ENCODE measurements around the gene GUCD1.

Gene GUCD1

DNA sequence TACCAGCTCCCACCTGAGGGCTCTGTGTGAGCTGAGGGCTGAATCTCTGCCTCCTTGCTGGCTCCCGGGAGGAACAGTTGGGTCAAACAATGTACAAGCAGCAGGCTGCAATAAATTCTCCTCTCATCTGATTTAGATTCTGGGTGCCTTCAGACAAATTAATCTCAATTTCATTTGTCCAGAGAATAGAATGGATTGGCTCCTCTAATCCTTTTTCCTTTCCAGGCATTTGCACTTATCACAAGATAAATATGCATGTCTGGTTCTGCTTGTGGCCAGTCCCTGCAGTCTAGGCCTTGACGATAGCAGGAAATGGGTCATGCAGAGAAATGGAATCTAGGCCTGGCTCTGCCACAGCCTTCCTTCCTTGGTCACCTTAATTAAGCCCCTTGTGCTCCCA, 31.1 kb downstream of the GUCD1 start:
- DNase-seq = no peak

DNA sequence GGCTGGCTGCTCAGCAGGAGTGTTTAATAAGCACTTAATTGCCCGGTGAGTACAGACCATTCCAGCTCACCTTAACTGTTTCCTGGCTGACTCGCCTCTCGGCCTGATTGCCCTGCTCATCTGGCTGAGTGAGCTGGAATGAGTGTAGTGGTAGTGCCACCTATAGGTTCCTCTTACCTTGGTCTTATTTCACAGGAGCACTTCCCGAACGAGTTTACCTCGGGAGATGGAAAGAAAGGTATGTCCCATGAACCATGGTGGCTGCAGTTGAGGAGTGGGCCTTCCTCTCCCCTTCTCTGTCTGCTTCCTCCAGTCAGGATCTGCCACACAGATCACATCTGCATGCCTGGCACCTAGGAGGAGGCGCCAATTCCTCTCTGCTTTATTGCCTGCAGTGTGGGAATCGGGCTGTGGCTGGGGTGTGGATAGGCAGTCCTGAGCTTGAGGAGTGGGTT, 33.1 kb downstream of the GUCD1 start:
- peak; percentile 76 for DNase-seq

DNA sequence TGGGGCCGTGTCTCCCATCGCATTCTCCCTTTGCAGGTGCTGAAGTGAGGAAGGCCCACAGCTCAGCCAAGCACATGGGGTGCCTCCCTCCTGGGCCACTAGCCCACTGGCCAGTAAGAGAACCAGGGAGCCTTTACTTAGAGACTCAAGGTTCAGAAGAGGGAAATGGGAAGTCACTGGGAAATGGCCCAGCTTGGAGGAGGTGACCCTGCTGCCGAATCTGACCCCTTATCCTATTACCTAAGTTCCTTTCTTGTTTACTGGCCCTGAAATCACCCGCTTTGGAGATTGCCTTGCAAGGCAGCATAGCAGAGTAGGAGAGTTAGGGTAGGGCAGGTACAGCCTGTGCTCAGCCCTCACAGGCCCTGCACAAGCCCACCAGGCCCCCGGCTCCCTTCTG, 35.4 kb downstream of the GUCD1 start:
- no peak for DNase-seq

DNA sequence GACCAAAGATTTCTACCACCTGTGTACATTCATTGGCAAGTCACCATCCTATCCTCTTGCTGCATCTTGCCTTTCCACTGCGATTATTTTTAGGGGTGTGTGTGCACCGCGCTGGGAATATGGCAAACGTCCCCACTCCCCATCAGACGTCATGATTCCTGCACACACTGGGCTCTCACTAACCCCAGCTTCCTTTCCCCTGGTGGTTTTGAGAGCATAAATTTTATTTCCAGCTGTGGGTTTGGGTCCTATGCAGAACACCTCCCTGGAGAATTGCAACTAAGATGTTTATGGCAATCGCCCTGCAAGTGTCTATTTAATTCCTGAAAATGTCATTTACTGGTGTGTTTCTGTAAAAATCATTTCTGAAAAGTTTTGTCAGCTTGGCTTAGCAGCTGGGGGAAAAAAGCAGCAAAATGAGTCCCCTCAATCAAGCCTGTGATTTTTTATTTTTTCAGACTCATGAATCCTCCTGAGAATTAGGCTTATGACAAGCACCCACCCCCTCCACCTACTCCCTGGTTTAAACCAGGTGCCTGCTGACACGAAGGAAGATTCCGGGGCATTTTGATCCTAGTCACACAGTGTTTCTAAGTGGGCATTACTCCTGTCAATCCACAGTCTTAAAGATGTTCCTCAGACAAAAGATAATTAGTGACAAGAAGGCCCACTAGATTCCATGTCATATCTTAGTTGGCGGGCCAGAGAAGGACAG, 36.0 kb downstream of the GUCD1 start:
- no peak for DNase-seq

DNA sequence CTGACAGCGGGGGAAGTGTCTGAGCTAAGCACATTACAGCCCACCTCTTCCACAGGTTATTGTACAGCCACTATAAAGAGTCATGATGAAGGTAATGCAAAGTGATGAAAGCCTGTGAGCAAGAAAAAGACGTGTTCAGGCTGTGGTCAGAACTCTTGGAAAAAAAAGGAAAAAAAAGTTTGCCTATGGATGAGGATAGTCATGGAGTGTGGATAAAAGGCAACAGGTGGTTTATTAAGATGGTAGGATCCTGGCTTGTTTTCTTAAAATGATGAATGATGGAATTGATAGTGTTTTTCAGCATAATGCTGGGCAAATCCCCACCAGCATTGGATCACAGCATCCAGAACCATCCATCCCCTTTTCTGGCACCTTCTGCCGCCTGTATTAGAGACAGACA, 36.7 kb downstream of the GUCD1 start:
- no peak for DNase-seq

DNA sequence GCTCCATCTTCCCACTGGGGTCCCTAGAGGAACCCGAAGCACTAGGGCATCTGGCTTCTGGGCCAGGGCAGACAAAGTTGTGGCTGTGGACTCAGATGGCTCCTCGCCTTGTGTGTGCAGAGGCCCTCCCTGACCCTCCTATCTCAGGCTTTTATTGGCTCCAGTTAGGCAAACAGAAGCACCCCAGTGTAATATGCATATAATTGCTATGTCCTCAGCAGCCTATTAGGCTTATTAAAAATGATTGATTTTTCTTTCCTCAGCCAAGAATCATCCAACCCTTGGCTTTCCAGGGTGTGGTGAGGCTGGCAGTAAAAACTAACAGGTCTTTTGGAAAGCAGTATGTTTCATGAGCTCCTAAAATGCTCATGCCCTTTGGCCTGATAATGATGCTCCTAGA, 37.5 kb downstream of the GUCD1 start:
- no peak for DNase-seq

DNA sequence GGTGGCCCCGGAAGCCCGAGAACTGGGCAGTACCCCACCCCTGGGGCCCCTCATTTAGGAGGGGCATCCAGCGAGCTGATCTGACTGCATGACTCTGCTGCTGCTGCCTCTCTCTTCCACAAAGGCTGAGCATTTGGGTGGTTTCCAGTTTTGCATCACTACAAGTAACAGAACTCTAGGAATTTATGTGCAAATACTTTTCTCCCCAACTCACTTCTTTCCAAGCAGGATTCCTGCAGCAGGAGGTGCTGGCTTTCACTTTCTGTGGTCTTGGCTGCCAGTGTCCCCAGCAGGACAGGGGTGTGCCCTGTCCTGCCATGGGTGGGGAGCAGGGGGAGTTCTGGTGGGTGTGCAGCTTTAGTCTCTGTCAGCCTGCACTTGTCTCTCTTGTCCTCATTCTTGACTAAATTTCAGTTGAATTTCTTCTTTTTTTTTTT, 38.6 kb downstream of the GUCD1 start:
- no peak for DNase-seq

DNA sequence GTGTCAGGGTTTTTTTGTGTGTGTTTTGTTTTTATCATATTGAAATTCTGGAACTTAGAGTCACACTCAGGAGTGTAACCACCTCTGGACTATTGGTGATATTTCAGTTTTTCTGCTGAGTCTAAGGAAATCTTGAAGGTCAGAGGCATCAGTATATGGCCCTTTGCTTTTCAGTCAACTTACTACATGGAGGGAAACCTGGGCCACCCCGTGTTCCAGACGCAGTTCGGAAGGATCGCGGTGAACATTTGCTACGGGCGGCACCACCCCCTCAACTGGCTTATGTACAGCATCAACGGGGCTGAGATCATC, 40.0 kb downstream of the GUCD1 start:
- DNase-seq = no peak

DNA sequence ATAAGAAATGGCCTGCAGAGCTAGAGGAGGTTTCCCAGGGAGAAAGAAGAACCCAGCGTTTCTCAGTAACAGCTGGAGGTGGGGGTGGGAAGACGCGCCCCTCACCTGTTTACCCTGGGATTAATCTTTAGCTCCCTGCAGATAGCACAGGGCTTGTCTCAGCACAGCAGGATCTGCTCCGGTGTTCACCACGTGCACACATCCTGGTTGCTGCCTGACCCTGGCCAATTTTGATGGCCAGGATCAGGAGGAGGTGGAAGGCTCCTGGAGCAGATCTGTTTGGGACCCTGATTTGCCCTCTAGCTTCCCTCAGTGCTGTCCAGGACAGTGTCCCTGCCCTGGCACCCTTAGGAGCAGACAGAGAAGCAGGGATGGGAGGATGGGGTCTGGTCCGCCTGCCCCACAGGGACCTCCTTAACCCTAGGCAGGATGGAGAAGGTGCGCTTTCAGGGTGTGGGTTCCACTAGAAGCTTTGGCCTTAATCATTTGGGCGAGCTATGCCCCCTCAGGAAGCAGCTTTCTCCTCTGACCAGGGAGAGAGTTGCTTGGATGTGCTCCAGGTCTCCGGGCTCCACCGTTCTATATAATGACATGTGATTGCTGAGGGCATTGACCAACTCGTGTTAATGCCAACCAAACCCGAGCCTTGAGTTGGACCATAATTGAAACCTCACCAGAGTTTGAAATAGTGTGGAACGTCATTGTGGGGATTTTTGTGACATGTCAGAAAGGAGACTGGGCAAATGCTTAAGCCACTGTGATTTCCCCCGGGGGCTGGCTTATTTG, 40.5 kb downstream of the GUCD1 start:
- no peak for DNase-seq

DNA sequence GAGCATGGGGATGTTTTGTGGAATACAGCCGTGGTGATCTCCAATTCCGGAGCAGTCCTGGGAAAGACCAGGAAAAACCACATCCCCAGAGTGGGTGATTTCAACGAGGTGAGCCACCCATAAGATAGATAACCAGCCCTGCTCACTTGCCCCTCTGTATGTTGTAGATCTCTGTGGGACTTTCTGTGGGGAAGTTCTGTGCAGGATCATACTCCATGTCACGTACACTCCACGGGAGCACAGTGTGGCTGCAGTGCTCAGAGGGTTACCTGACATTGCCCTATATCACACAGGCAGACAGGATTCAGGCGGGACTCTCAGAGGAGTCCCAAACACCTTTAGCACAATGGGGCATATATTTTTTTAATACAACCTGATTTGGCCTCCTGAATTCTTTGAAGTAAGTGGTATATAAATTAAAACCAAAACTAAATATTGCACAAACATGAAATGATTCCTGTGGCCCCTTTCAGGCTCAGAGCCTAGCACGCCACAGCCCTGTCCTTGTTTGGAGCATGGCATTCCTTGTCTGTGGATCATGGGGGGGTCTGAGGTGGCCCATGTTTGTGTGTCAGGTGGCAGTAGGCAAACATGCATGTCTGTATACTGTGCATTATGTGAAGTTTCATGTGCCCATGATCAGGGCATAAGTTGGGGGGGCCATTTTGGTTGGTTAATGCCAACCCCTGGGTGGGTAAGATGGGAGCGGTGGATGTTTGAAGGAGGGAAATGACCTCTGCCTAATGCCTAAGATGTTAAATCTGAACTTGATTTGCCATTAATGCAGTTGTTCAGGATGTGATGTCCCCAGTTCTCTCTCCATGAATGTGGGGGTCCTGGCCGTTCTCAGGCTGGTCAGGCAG, 41.3 kb downstream of the GUCD1 start:
- no peak for DNase-seq

DNA sequence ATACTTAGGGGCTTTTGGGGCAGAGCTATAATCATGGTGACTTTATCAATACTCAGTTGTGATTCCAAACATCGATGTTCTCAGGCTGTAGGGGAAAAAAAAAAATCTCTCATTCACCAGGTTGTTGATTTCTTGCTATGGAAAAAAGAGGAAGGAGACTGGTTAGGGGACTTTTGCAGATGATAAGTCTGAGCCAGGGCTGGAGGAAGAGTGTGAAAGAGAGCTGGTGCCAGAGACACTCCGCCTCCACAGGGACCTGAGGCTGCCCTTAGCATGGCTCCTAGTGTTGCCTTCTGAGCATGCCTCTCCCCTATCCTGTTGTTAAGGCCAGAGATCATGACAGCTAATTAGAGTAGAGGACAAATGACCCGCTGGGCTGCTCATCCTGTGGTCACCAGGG, 42.9 kb downstream of the GUCD1 start:
- no peak for DNase-seq

DNA sequence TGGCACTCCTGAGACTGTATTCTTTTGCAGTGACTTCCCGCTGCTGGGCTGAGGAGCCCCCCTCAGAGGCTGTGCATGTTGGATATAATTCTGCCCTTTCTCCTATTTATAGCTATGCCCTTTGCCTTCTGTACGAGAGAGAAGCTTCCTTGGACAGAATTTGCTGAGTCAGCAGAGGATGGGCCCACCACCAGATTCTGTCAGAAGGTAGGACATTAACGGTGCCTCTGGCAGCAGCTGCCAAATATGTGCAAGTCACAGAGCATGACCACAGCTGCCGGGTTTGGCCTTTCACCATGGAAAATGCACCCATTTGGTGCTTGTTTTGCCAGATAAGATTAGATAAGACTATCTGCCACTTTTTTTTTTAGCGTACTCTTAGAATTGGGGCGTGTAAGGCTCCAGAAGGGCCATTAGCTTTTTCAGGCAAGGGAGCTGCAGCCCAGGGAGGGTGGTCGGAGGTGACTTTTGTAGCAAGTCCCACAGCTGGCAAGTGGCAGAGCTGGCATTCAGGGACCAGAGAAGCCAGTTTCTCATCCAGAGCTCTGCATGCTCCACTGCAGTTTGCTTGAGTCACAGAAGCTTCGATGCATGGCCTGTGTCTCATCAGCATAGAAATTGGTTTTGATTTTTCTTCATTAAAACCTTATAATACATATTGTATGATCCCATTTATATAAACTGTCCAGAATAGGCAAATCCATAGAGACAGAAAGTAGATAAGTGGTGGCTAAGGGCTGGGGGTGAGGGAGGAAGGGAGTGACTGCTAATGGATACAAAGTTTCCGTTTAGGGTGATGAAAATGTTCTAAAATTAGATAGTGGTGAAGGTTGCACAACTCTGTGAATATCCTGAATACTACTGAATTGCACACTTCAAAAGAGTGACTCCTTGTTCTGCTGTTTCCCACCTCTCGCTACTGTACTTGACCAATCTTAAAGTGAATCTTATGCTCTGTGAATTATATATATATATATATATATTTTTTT, 44.0 kb downstream of the GUCD1 start:
- DNase-seq = no peak

DNA sequence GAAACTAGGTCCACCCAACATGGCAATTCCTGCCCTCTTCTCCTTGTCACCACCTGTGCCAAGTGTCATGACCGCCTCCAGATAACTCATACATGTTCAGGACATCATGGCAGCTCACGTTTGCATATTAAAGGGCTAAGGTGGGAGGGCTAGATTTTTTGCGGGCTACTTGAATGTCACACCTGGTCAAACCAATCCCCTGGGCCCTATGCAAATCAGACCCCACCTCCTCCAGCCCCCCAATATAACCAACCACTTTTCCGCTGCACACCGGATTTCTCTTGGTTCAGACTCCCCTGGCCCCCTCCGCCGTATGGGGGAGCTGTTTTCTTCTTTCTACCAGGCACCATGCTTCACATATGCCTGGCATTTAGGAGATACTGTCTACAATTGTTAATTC, 47.2 kb downstream of the GUCD1 start:
- no peak for DNase-seq

DNA sequence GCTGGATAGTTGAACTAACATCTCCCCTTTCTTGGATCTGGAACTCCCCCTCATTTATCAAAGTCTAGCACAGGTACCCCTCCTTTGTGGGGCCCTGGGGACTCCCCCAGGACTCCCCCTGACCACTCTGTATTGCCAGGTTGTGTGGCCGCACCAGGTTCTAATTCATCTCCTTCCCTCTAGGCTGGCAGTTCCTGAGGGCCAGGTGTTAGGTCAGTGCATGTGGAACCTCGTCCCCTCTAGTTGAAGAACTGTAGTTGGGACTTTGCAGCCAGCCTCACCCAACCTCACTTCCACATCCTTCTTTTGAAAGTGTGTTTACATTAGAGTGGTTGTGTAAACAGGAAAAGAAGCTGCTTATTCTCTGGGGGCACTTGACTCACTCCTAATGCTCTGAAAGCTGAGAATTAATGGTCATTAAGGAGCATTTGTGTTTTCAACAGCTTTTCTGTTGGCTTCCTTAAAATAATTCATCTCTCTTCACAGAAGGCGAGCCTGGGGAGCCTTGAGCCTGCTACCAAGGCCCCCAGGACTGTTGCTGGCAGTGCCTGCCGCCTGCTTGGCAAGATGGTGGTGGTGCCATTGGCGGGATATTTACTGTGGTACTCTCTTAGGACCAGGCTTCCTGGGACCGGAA, 48.0 kb downstream of the GUCD1 start:
- DNase-seq = peak; percentile 66

DNA sequence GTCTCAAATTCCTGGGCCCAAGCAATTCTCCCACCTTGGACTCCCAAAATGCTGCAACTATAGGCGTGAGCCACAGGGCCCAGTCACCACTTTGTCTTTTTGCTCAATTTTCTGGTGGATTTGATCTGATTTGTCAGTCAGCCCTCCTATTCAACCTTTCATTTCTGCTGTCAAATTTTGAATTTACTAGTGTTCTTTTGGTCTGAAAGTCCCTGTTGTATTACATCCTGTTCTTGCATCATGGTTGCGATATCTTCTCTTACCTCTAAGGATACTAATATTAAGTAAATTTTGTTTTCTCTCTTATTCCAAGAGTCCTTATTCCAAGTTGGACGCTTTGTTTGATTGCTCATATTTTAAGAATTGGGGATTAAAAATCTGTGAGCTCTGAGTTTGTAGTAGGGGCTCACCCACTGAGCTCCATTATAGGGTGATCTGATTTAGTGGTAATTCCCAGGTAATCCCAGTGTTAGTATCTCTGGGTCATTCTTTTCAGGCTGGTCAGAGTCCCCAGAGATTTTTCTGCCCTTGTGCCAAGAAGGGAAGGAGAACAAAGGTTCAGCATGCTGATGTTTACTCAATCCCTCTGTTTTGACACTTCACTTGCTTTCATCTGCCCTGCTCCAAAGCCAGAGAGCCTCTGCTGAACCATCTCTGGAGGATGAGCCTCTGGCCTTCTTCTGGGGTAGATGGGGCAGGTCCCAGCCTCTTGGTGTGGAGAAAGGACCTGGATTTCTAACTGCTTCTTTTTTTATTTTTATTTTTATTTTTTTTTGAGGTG, 49.8 kb downstream of the GUCD1 start:
- peak; percentile 15 for DNase-seq

DNA sequence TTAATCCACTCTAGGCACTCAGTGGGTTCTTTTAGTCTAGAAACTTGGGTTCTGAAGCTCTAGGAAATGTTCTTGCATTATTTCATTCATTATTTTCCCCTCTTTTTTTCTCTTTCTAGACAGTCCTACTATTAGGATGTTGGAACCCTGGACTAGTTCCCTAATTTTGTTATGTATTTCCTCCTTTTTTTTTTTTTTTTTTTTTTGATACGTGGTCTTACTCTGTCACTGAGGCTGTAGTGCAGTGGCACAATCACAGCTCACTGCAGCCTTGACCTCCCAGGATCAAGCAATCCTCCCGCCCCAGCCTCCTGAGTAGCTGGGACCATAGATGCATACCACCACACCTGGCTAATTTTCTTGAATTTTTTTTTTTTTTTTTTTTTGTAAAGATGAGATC, 50.4 kb downstream of the GUCD1 start:
- DNase-seq = no peak

DNA sequence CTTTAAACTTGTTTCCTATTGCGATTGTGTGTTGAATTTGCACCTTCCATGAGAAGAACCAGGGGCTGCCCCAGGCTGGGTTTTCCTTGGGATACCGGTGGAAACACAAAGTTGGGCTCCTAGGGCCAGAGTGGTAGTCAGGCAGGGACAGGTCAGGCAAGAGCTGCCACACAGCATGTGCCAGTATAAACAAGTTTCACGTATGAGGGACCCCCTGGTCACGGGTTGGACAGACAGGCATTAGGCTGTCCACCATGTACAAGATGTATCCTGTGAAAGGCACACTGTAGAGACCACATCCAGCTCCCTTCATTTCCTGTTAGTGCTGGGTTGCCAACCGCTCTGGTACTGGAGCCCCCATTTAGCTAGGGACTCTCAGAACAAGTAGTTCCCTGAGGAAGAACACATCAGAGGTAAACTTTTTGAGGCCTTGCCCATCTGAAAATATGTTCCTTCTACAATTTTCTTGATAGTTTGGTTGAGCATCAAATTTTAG, 51.0 kb downstream of the GUCD1 start:
- no peak for DNase-seq

DNA sequence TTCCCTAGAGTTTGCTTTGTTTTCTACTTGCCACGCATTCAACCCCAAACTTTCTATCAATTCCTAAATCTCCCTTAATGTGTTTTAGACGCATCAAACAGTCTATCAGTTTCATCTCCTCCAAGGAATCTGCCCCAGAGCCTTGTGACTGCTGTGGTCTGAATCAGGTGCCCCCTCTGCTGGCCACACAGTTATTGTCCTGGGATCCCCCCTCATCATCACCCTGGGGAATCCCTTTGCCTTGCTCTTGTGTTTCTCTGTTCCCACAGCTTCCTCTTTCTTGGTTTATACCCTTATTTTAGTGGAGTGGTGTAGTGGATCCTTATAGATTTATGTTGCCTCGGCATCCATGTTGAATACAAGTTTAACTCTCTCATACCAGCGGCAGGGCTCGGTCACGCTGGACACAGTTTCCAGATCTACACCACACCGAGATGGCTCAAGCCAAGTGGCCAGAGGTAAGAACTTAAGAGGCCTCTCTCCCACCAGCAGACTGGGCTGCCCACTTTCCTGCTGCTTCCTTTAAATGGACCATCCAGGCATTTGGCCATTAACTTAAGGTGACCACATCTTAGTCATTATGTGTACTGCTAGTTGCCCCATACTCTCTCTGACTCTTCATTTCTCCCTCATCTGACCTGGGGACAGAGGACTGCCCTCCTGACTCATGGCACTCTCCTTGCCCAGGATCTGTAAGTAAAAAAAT, 51.6 kb downstream of the GUCD1 start:
- DNase-seq = no peak

DNA sequence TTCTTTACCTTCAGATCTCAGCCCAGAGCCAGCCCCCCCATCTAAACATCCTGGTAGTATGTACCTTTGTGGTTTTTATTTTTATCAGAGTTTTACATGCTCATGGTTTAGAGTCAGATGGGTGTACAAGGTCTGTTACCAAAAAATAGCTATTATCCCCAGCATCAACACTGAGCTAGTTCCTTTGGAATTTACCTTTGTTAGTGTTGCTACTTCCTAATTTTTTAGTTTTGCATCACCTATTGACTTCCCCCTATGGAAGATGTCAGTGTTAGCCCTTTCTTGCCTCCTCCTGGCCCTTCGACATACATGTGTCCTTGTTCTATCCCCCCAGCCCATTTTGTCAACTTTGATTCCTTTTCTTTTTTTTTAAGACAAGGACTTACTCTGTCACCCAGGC, 52.4 kb downstream of the GUCD1 start:
- no peak for DNase-seq

DNA sequence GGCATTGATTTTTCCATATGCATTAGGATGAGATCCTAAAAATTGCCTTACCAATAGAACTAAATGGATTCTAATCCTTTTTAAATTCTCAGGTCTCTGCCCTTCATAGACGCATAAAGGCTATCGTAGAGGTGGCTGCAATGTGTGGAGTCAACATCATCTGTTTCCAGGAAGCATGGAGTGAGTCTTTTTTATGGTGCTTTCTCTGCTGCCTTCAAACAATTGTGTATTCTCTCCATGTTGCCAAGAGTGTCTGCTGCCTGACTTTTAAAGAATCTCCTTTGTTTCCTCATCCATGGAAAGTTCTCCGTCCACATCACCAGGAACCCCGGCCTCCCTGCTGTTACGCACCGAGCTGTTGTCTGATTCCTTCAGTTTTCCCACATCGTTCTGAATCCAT, 52.9 kb downstream of the GUCD1 start:
- no peak for DNase-seq
